Neural cell (in vitro differentiated cells): Measurements from ENCODE around the gene METTL15. TPM values are rescaled to one million over a fixed set of nuclear protein-coding genes. Genes with fewer than 3 reads are reported as not detected.
"Not testable (repeated sequence)": the region's sequence is repeated elsewhere in the genome, so short reads cannot be mapped to it uniquely, and the experiment has no call there.

Experiments
- H2AFZ ChIP-seq: fragments of 200-600, 300-800 bp; sonication (generic), shearing (Covaris generic); 2 replicates; pipeline ENCODE4 v1.6.0; 2014; ENCODE audit warnings: low read depth, mild to moderate bottlenecking, antibody characterized with exemption, low read length, moderate library complexity
- H3F3A ChIP-seq: fragments of 200-600 bp; shearing (Covaris generic); 2 replicates; pipeline ENCODE4 v1.6.1; 2016; ENCODE audit warnings: mild to moderate bottlenecking, moderate library complexity, mixed read lengths, antibody characterized with exemption, low read length; ENCODE audit not compliant: insufficient read depth, poor library complexity, severe bottlenecking
- H3K27ac ChIP-seq: fragments of 200-600, 300-800 bp; sonication (generic), shearing (Covaris generic); 2 replicates; pipeline ENCODE4 v1.5.1; 2014; ENCODE audit warnings: mild to moderate bottlenecking, low read length, moderate library complexity
- H3K27me3 ChIP-seq: fragments of 300-800, 200-600 bp; sonication (generic), shearing (Covaris generic); 2 replicates; pipeline ENCODE4 v1.6.0; 2014; ENCODE audit warnings: mild to moderate bottlenecking, low read depth, low read length, moderate library complexity; ENCODE audit not compliant: insufficient read depth
- H3K36me3 ChIP-seq: fragments of 300-800, 200-600 bp; sonication (generic), shearing (Covaris generic); 2 replicates; pipeline ENCODE4 v1.5.1; 2014; ENCODE audit warnings: mild to moderate bottlenecking, antibody characterized with exemption, low read length, moderate library complexity; ENCODE audit not compliant: insufficient read depth
- H3K4me2 ChIP-seq: fragments of 300-800, 200-600 bp; sonication (generic), shearing (Covaris generic); 2 replicates; pipeline ENCODE4 v1.6.0; 2014; ENCODE audit warnings: mild to moderate bottlenecking, low read length
- H3K4me3 ChIP-seq: fragments of 300-800, 200-600 bp; sonication (generic), shearing (Covaris generic); 2 replicates; pipeline ENCODE4 v1.5.1; 2014; ENCODE audit warnings: mild to moderate bottlenecking, low read length, moderate library complexity
- H3K79me2 ChIP-seq: fragments of 200-600 bp; shearing (Covaris generic); replicated peaks from 2 replicates; pipeline ENCODE4 v1.6.0; 2014; ENCODE audit warnings: mild to moderate bottlenecking, low read length, moderate library complexity; ENCODE audit not compliant: insufficient read depth
- H3K9ac ChIP-seq: fragments of 300-800, 200-600 bp; sonication (generic), shearing (Covaris generic); 2 replicates; pipeline ENCODE4 v1.6.1; 2016; ENCODE audit warnings: mild to moderate bottlenecking, low read length, mixed read lengths
- H3K9me2 ChIP-seq: fragments of 200-600 bp; shearing (Covaris generic); 2 replicates; pipeline ENCODE4 v1.6.1; 2016; ENCODE audit warnings: mild to moderate bottlenecking, low read length, mixed read lengths; ENCODE audit not compliant: insufficient read depth
- H3K9me3 ChIP-seq: fragments of 200-600, 300-800 bp; sonication (generic), shearing (Covaris generic); 2 replicates; pipeline ENCODE4 v1.6.1; 2016; ENCODE audit warnings: mild to moderate bottlenecking, mixed run types, low read length, moderate library complexity, mixed read lengths
- H4K20me1 ChIP-seq: fragments of 200-600 bp; shearing (Covaris generic); 2 replicates; pipeline ENCODE4 v1.6.1; 2016; ENCODE audit warnings: mild to moderate bottlenecking, mixed run types; ENCODE audit not compliant: insufficient read depth
- CTCF ChIP-seq: fragments of 450-650 bp; IDR thresholded peaks from 2 replicates; pipeline ENCODE4 v1.5.1; 2014; ENCODE audit warnings: antibody characterized with exemption, mild to moderate bottlenecking, moderate library complexity; ENCODE audit not compliant: poor library complexity, severe bottlenecking
- EP300 ChIP-seq: fragments of 450-650 bp; conservative IDR thresholded peaks from 2 replicates; pipeline ENCODE4 v1.6.1; 2014; ENCODE audit warnings: antibody characterized with exemption, mild to moderate bottlenecking, moderate library complexity; ENCODE audit not compliant: poor library complexity, severe bottlenecking
- EZH2 ChIP-seq: fragments of 200-600, 300-800 bp; shearing (Covaris generic), sonication (generic); IDR thresholded peaks from 2 replicates; pipeline ENCODE4 v1.6.1; 2014; ENCODE audit warnings: antibody characterized with exemption, low read length, borderline replicate concordance, mild to moderate bottlenecking; ENCODE audit not compliant: insufficient read depth, poor library complexity, severe bottlenecking
- MXI1 ChIP-seq: fragments of 450-650 bp; conservative IDR thresholded peaks from 2 replicates; pipeline ENCODE4 v1.6.1; 2014; ENCODE audit warnings: antibody characterized with exemption, mild to moderate bottlenecking; ENCODE audit not compliant: poor library complexity, severe bottlenecking
- POLR2AphosphoS5 ChIP-seq: IDR thresholded peaks from 2 replicates; pipeline ENCODE4 v1.6.1; 2012
- RAD21 ChIP-seq: fragments of 450-650 bp; conservative IDR thresholded peaks from 2 replicates; pipeline ENCODE4 v1.6.1; 2014; ENCODE audit warnings: antibody characterized with exemption, mild to moderate bottlenecking, moderate library complexity
- REST ChIP-seq: IDR thresholded peaks from 2 replicates; pipeline ENCODE4 v1.6.1; 2012; ENCODE audit warnings: borderline replicate concordance
- SMC3 ChIP-seq: fragments of 450-650 bp; conservative IDR thresholded peaks from 2 replicates; pipeline ENCODE4 v1.6.1; 2014; ENCODE audit warnings: antibody characterized with exemption, mild to moderate bottlenecking, moderate library complexity; ENCODE audit not compliant: poor library complexity
- TAF1 ChIP-seq: IDR thresholded peaks from 2 replicates; pipeline ENCODE4 v1.6.1; 2012; ENCODE audit warnings: low read depth
- polyA plus RNA-seq: library from polyadenylated mRNA; depleted of rRNA; stranded (reverse); fragments of >200 nt; gene quantifications from 2 replicates; pipeline ENCODE4 v1.2.3, GENCODE V29; 2014

Gene METTL15
- polyA plus RNA-seq, 1 donor from 2014 or later = 6.6 TPM

GRCh38 chr11:28323621-28324020 lies 215.4 kb downstream of the METTL15 start:
- Histone ChIP-seq H3K79me2 (no peaks in the 10 kb centered on the region), H3K27me3 (no peaks in the 10 kb centered on the region), H3K9me3 (no peaks in the 10 kb centered on the region), H3F3A (no peaks in the 10 kb centered on the region), H3K9me2 (no peaks in the 10 kb centered on the region), H4K20me1 (no peaks in the 10 kb centered on the region), H3K4me3 (no peak overlapping the region), H3K36me3 (no peaks in the 10 kb centered on the region), H3K9ac (no peak overlapping the region), H2AFZ (no peak overlapping the region), H3K27ac (no peak overlapping the region), H3K4me2 (no peak overlapping the region)
- TF ChIP-seq EP300 = no peak
- no peak for TF ChIP-seq POLR2AphosphoS5
- no peak for TF ChIP-seq TAF1
- TF ChIP-seq EZH2 = no peak
- TF ChIP-seq SMC3 = no peak
- TF ChIP-seq CTCF = no peak
- TF ChIP-seq MXI1 = no peak
- TF ChIP-seq RAD21 = no peak
- TF ChIP-seq REST = no peak

GRCh38 chr11:28332393-28332792 lies 224.2 kb downstream of the METTL15 start:
- H3K4me3 ChIP-seq, H3K4me2 ChIP-seq, H2AFZ ChIP-seq: not testable (repeated sequence)

GRCh38 chr11:28337701-28338100 lies 229.5 kb downstream of the METTL15 start:
- Histone ChIP-seq H3K79me2 (no peaks in the 10 kb centered on the region), H3K27ac (no peak overlapping the region), H3K9me2 (no peaks in the 10 kb centered on the region), H3K27me3 (no peaks in the 10 kb centered on the region), H3K4me2 (no peak overlapping the region), H4K20me1 (no peaks in the 10 kb centered on the region), H2AFZ (no peak overlapping the region), H3K9me3 (no peaks in the 10 kb centered on the region), H3F3A (no peaks in the 10 kb centered on the region), H3K9ac (no peak overlapping the region), H3K4me3 (no peak overlapping the region), H3K36me3 (no peaks in the 10 kb centered on the region)
- no peak for TF ChIP-seq MXI1

More at GRCh38 chr11:28332393-28332792, 224.2 kb downstream of the METTL15 start:
- H3K79me2 ChIP-seq, H3K9ac ChIP-seq, H3K9me3 ChIP-seq, H3F3A ChIP-seq, H3K36me3 ChIP-seq, H3K9me2 ChIP-seq, H4K20me1 ChIP-seq, H3K27ac ChIP-seq, H3K27me3 ChIP-seq: not testable (repeated sequence)
